NB4 (cell line): ENCODE data around the gene CCDC171.

Source experiments
- POLR2A ChIP-seq: IDR thresholded peaks from 2 replicates; pipeline ENCODE4 v1.6.1; 2011; ENCODE audit warnings: mild to moderate bottlenecking; ENCODE audit not compliant: insufficient read length; ENCODE audit errors: extremely low read depth
- TF ChIP-seq, protein P1 (sequence below): IDR thresholded peaks from one replicate; pipeline ENCODE4 v1.5.1; 2012; ENCODE audit warnings: low read depth, low read length

GRCh38 chr9:15724612-15725011 is 171.8 kb downstream of the CCDC171 start:
- TF ChIP-seq, protein P1, sequence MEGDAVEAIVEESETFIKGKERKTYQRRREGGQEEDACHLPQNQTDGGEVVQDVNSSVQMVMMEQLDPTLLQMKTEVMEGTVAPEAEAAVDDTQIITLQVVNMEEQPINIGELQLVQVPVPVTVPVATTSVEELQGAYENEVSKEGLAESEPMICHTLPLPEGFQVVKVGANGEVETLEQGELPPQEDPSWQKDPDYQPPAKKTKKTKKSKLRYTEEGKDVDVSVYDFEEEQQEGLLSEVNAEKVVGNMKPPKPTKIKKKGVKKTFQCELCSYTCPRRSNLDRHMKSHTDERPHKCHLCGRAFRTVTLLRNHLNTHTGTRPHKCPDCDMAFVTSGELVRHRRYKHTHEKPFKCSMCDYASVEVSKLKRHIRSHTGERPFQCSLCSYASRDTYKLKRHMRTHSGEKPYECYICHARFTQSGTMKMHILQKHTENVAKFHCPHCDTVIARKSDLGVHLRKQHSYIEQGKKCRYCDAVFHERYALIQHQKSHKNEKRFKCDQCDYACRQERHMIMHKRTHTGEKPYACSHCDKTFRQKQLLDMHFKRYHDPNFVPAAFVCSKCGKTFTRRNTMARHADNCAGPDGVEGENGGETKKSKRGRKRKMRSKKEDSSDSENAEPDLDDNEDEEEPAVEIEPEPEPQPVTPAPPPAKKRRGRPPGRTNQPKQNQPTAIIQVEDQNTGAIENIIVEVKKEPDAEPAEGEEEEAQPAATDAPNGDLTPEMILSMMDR = no peak
- no peak for TF ChIP-seq POLR2A
